Measurements from ENCODE around the gene VSIG2.

Gene VSIG2

GRCh38 chr11:124728134-124728533 is 23.9 kb downstream of the VSIG2 start:
- no peak overlapping the region for H3K4me3 ChIP-seq (ENCODE audit: low read depth, low read length)
- no peak for TF ChIP-seq CTCF (IDR thresholded peaks at IDR 0.05; ENCODE audit: low read depth, low read length)

- H3K4me3 ChIP-seq (ENCODE audit: low read depth, low read length): no peak overlapping the region
- no peak for TF ChIP-seq CTCF (IDR thresholded peaks at IDR 0.05; ENCODE audit: low read depth, low read length)
Measured at GRCh38 chr11:124727474-124727873, 24.6 kb downstream of the VSIG2 start.

- TF ChIP-seq CTCF (IDR thresholded peaks at IDR 0.05; ENCODE audit: low read depth, low read length): no peak
- no peak overlapping the region for H3K4me3 ChIP-seq (ENCODE audit: low read depth, low read length)
Measured at GRCh38 chr11:124725719-124726105, 26.3 kb downstream of the VSIG2 start.

GRCh38 chr11:124724979-124725718 is 26.9 kb downstream of the VSIG2 start:
- TF ChIP-seq CTCF (IDR thresholded peaks at IDR 0.05; ENCODE audit: low read depth, low read length): no peak
- no peak overlapping the region for H3K4me3 ChIP-seq (ENCODE audit: low read depth, low read length)

GRCh38 chr11:124722176-124722575 is 29.9 kb downstream of the VSIG2 start:
- H3K4me3 ChIP-seq (ENCODE audit: low read depth, low read length): no peak overlapping the region
- no peak for TF ChIP-seq CTCF (IDR thresholded peaks at IDR 0.05; ENCODE audit: low read depth, low read length)

- TF ChIP-seq CTCF (IDR thresholded peaks at IDR 0.05; ENCODE audit: low read depth, low read length): no peak
- no peak overlapping the region for H3K4me3 ChIP-seq (ENCODE audit: low read depth, low read length)
Measured at GRCh38 chr11:124719534-124719933, 32.5 kb downstream of the VSIG2 start.

GRCh38 chr11:124718801-124719200 is 33.3 kb downstream of the VSIG2 start:
- peak overlapping the region; percentile 53 for H3K4me3 ChIP-seq (ENCODE audit: low read depth, low read length)

More at GRCh38 chr11:124718801-124719200, 33.3 kb downstream of the VSIG2 start:
- no peak for TF ChIP-seq CTCF (IDR thresholded peaks at IDR 0.05; ENCODE audit: low read depth, low read length)

Measured in WI38 (cell line).